ENCODE data around the gene CASTOR2. TPM values are rescaled to one million over a fixed set of nuclear protein-coding genes. Genes with fewer than 3 reads are reported as not detected.
A peak's percentile ranks its signal among the peaks of the same experiment; 100 is the strongest.

Gene CASTOR2
- total RNA-seq, 2 donors from 2014 or later: 9.6 to 14.0 TPM

DNA sequence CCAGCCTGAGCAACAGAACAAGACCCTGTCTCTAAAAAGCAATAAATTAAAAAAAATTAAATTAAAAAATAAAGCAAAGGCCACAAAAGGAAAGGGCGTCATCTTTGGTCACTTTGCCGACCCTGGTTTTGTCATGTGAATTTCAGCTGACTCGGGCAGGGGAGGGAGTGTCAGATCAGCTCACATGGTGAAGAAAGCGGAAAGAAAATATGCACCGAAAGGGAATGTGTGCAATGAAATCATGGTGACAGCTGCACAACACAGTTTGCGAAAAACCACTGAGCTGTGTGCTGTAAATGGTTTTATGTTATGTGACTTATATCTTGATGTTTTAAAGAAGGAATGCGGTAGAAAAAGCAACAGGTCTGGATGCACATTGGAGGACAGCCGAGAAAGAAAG, 69.3 kb downstream of the CASTOR2 start:
- intact Hi-C loops (cut with DNase I): no loop called here
- no peak for TF ChIP-seq POLR2A (IDR thresholded peaks at IDR 0.05)
- TF ChIP-seq, protein P1, sequence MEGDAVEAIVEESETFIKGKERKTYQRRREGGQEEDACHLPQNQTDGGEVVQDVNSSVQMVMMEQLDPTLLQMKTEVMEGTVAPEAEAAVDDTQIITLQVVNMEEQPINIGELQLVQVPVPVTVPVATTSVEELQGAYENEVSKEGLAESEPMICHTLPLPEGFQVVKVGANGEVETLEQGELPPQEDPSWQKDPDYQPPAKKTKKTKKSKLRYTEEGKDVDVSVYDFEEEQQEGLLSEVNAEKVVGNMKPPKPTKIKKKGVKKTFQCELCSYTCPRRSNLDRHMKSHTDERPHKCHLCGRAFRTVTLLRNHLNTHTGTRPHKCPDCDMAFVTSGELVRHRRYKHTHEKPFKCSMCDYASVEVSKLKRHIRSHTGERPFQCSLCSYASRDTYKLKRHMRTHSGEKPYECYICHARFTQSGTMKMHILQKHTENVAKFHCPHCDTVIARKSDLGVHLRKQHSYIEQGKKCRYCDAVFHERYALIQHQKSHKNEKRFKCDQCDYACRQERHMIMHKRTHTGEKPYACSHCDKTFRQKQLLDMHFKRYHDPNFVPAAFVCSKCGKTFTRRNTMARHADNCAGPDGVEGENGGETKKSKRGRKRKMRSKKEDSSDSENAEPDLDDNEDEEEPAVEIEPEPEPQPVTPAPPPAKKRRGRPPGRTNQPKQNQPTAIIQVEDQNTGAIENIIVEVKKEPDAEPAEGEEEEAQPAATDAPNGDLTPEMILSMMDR (IDR thresholded peaks at IDR 0.05): no peak
- Histone ChIP-seq H3K27me3 (no peaks in the 10 kb centered on the region), H3K36me3 (replicated peaks in 1 of 2; ENCODE audit: insufficient read depth in 1 of 2, low read depth in 2 of 2) (no peaks in the 10 kb centered on the region), H3K27ac (no peak overlapping the region), H3K9me3 (no peaks in the 10 kb centered on the region), H3K4me3 (no peak overlapping the region), H3K4me1 (no peaks in the 10 kb centered on the region)
- ATAC-seq (no peak), DNase-seq (no peak)
- 81 to 88% methylated on average over 8 of the region's 8 CpGs for WGBS, 2 donors

DNA sequence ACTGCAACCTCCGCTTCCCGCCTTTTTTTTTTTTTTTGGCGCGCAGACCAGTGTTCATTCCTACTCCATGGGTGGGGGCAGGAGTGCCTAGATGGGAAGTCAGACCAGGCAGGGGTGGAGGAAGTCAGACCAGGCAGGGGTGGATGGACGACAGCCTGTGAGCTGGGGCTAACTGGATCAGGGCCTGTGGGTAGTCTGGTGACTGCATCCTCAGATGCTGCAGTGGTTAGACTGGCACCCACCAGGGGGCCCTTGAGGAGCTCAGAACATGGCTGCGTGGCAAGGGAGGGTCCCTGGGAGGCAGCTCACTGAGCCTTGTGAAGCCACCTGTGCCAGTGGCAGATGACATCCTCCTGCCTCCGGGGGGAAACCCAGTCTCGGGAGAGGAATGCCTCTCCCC, 74.0 kb downstream of the CASTOR2 start:
- Histone ChIP-seq H3K9me3 (no peaks in the 10 kb centered on the region), H3K4me3 (no peak overlapping the region), H3K27me3 (no peaks in the 10 kb centered on the region), H3K27ac (no peak overlapping the region), H3K36me3 (replicated peaks in 1 of 2; ENCODE audit: insufficient read depth in 1 of 2, low read depth in 2 of 2) (peaks cover 0 to 4% of the 10 kb centered on the region in 2 donors), H3K4me1 (no peaks in the 10 kb centered on the region)
- WGBS, 2 donors: 78 to 91% methylated on average over 7 of the region's 8 CpGs
- intact Hi-C loops (cut with DNase I): no loop called here
- DNase-seq: no peak
- TF ChIP-seq, protein P1 (IDR thresholded peaks at IDR 0.05): no peak
- TF ChIP-seq POLR2A (IDR thresholded peaks at IDR 0.05): no peak
- no peak for ATAC-seq

DNA sequence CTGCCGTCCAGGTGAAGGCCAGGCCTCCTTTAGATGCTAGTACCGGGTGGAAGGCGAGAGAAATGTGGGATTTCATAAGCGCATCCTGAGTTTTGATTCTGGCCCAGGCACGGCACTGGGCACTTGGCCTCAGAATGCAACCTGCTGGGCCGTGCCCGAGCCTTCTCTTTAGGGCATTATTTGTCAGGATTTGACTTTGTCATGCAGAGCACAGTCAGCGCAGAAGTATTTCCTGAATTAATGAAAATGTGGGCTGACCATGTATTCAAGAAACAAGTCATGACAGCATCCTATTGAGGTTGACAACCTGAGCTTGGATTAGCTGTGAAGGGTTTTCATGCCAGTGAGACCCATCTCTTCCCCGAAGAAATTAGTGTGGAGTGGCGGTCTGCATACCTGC, 74.7 kb downstream of the CASTOR2 start:
- H3K4me3 ChIP-seq: no peak overlapping the region
- 87 to 88% methylated on average over 10 of the region's 10 CpGs for WGBS, 2 donors
- TF ChIP-seq POLR2A (IDR thresholded peaks at IDR 0.05): no peak
- TF ChIP-seq, protein P1 (IDR thresholded peaks at IDR 0.05): no peak
- peaks cover 0 to 4% of the 10 kb centered on the region in 2 donors for H3K36me3 ChIP-seq (replicated peaks in 1 of 2; ENCODE audit: insufficient read depth in 1 of 2, low read depth in 2 of 2)
- no peak for DNase-seq
- intact Hi-C loops (cut with DNase I): no loop called here
- no peaks in the 10 kb centered on the region for H3K9me3 ChIP-seq
- H3K27me3 ChIP-seq: no peaks in the 10 kb centered on the region
- no peak overlapping the region for H3K27ac ChIP-seq
- no peaks in the 10 kb centered on the region for H3K4me1 ChIP-seq
- ATAC-seq: no peak

DNA sequence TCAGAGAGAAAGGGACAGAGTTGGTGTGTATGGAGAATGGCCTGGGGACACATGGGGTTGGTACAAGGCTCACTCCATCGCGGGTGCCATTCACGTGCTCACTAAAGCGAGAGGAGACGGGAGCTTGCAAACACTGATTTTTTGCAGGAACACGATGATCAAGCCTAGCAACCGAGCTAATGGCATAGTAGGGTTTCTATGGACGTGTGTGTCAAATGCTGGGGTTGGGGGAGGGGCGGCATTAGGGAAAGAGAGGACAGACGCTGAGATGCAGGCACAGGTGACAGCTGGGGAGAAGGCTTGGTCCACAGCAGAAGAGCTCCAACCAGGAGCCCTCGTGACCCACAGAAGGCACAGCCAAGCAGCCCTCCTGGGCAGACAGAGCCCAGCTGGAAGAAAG, 75.2 kb downstream of the CASTOR2 start:
- Histone ChIP-seq H3K4me1 (no peaks in the 10 kb centered on the region), H3K27me3 (no peaks in the 10 kb centered on the region), H3K27ac (no peak overlapping the region), H3K9me3 (no peaks in the 10 kb centered on the region), H3K36me3 (replicated peaks in 1 of 2; ENCODE audit: insufficient read depth in 1 of 2, low read depth in 2 of 2) (peaks cover 0 to 4% of the 10 kb centered on the region in 2 donors), H3K4me3 (no peak overlapping the region)
- ATAC-seq: peak; percentile 28
- 73 to 84% methylated on average over 10 to 11 of the region's 11 CpGs for WGBS, 2 donors
- DNase-seq: peak in 3 of 4 donors; percentile 43 to 59 (median 47)
- TF ChIP-seq POLR2A (IDR thresholded peaks at IDR 0.05): no peak
- TF ChIP-seq, protein P1 (IDR thresholded peaks at IDR 0.05): no peak
- intact Hi-C loops (cut with DNase I): loop anchor here (10.0 kb wide), 1 partner anchor 625 kb away; no protein-coding TSS in a partner anchor

DNA sequence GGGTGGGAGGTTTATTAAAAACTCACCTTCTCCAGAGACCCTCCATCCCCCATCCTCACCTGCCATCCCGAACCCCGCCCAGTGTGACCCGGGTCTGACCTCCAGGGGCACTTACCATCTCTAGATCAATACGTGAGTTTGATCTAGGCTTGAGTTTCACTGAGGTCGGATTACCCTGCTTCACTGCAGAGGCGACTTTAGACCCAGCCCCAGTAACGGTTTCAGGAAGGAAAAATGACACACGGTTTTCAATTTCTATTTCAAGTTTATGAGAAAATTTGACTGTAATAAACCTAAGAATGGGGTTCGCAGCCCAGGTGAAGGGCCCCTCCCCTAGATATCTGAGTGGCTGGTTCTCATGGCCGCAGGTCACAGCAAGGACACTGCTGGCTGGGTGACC, 76.0 kb downstream of the CASTOR2 start:
- no peak for TF ChIP-seq POLR2A (IDR thresholded peaks at IDR 0.05)
- TF ChIP-seq, protein P1 (IDR thresholded peaks at IDR 0.05): no peak
- Histone ChIP-seq H3K36me3 (replicated peaks in 1 of 2; ENCODE audit: insufficient read depth in 1 of 2, low read depth in 2 of 2) (peaks cover 0 to 4% of the 10 kb centered on the region in 2 donors), H3K4me1 (no peaks in the 10 kb centered on the region), H3K27ac (no peak overlapping the region), H3K9me3 (no peaks in the 10 kb centered on the region), H3K27me3 (no peaks in the 10 kb centered on the region), H3K4me3 (no peak overlapping the region)
- intact Hi-C loops (cut with DNase I): loop anchor here (10.0 kb wide), 1 partner anchor 626 kb away; no protein-coding TSS in a partner anchor
- ATAC-seq (no peak), DNase-seq (no peak)
- WGBS, 2 donors: 82 to 92% methylated on average over 10 of the region's 10 CpGs

Data from body of pancreas (tissue), 4 donors.